ENCODE measurements around the gene GRK1.

GRCh38 chr13:113671066-113672001 lies 4.3 kb downstream of the GRK1 start:
- no peak for TF ChIP-seq CTCF (IDR thresholded peaks at IDR 0.05; ENCODE audit: low read depth, low read length)
- no peak for TF ChIP-seq MYC (IDR thresholded peaks at IDR 0.05; ENCODE audit: low read depth, low read length)

All from NB4 (cell line).